NCI-H1436 treated with DMSO at 0.1 percent for 48 hours (cell line): ENCODE measurements around the gene CMTM4.
"Not testable (repeated sequence)": the region's sequence is repeated elsewhere in the genome, so short reads cannot be mapped to it uniquely, and the experiment has no call there.

ENCODE experiments used
- DNase-seq: peaks from one replicate; lab custom pipeline; 2025; lab: John Stamatoyannopoulos, UW

Gene CMTM4

DNA sequence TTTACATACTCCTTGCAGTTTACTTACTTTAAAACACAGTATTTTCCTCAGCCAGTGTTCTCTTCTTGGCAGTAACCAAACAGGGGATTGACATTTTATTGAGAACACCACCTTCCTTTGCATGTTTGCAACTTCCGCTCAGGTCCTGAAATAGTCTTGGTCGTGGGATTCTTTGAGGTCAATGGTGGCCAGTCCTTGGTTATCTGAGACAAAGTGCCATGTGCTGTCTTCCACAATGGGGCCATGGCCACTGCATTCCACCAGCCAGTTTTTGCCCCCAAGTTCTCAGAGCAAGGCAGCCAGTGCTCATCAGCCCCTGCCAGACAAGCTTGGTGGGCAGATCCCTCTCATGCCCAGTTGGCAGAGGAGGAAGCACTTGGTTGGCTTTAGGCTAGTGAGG lies 22.9 kb downstream of the CMTM4 start:
- no peak for DNase-seq

DNA sequence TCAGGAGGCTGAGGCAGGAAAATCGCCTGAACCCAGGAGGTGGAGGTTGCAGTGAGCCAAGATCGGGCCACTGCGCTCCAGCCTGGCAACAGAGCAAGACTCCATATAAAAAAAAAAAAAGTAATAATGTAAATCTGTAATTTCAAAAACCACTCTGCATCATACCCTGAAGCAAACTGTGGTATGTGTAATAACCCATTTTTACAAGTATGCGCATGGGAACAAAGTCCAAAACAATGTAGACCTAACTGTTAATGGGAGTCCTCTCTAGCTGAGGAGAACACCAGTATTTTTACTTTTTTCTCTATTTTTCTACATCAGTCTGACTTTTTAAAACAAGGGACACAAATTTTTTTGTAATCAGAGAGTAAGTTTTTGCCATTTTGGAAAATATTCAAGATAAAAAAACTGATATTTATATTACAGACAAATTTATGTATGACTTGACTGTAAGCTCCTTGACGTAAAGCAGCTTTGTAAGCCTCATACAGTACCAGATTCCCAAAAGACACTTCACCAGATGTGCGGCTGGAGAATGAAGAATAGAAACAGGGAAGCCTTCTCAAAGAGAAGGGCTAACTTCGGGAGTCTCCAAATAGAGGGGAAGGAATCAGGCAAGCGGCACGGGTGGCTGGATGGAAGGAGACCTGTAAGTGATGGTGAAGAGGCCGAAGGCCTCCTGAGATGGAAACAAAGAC lies 25.7 kb downstream of the CMTM4 start:
- DNase-seq, result no peak

DNA sequence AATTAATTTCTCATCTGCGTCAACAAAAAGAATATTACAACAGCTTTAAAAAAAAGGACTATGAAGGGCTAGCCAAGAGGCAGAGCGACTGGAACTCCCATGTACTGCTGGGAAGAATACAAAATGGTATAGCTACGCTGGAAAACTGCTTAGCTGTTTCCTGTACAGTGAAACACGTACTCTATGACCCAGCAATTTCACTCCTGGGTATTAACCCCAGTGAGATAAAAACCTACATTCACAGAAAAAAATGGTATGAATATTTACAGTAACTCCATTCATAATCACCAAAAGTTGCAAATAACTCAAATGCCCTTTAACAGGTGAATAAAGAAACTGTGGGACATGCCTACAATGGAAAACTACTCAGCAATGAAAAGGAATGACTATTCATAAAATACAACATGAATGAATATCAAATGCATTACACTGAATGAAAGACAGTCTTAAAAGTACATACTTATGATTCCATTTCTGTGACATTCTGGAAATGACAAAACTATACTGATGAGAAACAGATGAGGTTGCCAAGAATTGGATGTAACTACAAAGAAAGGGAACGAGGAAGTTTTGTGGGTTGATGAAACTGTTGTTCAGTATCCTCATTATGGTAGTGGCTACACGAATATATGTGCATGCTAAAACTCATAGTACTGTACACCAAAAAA lies 27.6 kb downstream of the CMTM4 start:
- no peak for DNase-seq

- no peak for DNase-seq
Observed at GRCh38 chr16:66667944-66668343, 28.6 kb downstream of the CMTM4 start.

DNA sequence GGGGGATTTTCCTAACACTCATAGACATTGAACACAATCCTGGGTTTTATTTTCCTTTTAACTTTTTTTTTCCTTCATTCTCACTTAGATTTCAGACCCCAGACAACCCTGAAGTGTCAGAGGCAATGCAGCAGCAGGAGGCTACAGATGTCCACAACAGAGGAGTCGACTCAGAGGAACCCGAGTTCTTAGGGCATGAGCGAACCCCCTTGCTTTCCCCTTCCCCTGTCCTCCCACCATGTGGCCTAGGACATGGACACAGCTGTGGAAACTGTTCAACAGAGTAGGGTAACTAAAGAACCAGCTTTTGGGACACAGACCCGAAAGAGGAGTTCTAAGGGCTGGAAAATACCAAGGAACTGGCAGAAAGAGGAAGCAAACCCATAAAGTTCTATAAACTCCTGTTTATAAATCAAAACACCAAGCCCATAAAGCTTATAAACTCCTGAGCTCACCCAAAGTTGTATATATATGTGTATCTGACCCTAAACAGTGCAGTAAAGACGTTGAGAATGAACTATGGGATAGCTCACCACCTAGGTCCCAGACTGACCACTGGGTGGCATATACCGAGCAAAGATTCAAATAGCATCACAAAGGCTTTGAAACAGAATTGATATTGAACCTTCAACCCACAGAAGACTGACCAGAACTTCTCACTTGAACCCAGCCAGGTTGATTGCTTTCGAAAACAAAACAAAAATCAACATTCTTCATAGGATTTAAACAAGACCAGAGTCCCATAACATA lies 33.9 kb downstream of the CMTM4 start:
- DNase-seq, result no peak

- DNase-seq, result not testable (repeated sequence)
Observed at GRCh38 chr16:66661671-66662346, 34.7 kb downstream of the CMTM4 start.

GRCh38 chr16:66661210-66661560 lies 35.4 kb downstream of the CMTM4 start:
- DNase-seq, result no peak

GRCh38 chr16:66660422-66661209 lies 35.9 kb downstream of the CMTM4 start:
- DNase-seq, result no peak

DNA sequence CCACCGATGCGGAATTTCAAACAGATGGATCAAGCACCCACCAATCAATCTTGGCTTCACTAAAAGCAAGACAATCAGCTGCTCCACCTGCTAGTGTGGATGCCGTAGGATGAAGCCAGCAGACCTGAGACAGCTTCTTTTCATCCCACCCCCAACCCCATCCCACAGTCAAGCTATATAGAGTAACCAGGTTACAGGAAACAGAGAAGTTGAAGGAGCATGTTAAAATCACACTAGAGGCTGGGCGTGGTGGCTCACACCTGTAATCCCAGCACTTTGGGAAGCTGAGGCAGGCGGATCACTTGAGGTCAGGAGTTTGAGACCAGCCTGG lies 37.7 kb downstream of the CMTM4 start:
- DNase-seq, result no peak

- no peak for DNase-seq
Observed at GRCh38 chr16:66658143-66658859, 38.2 kb downstream of the CMTM4 start.

DNA sequence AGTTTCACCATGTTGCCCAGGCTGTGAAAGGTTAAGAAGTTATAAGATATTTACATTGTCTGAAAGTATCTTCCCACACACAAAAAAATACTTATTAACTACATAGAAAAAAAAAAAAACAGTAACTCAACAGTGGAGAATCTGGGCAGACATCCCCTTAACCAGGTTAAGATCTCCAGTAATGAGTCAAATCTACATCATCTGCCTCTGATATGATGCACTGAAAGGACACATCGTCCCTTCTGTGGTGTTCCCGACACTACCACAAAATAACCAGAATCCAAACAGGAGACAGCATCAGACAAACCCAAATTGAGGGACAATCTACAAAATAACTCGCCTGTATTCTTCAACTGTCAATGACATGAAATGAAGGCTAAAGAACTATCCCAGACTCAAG lies 40.0 kb downstream of the CMTM4 start:
- no peak for DNase-seq

GRCh38 chr16:66653581-66654350 lies 42.8 kb downstream of the CMTM4 start:
- no peak for DNase-seq

GRCh38 chr16:66652661-66653360 lies 43.7 kb downstream of the CMTM4 start:
- no peak for DNase-seq

DNA sequence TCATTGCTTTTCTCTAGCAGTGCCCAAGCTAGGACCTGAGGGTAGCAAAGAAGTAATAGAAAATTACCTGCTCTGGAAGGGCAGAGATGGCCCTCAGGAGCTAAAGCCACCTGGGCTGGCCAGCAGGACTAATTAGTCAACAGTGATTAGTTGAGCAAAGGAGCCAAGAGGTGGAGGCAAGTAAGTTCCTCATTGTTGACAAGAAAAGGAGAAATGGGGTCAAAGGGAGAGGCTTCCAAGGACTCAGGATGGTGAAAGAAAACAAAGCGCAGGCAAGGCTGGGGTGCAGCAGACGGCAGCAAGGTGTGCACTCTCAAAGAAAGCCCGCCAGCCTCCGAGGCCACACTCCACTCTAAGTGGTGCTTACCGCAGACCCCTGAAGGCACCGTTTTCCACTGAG lies 44.6 kb downstream of the CMTM4 start:
- DNase-seq, result no peak

- DNase-seq, result no peak
Observed at GRCh38 chr16:66651474-66651765, 45.1 kb downstream of the CMTM4 start.

DNA sequence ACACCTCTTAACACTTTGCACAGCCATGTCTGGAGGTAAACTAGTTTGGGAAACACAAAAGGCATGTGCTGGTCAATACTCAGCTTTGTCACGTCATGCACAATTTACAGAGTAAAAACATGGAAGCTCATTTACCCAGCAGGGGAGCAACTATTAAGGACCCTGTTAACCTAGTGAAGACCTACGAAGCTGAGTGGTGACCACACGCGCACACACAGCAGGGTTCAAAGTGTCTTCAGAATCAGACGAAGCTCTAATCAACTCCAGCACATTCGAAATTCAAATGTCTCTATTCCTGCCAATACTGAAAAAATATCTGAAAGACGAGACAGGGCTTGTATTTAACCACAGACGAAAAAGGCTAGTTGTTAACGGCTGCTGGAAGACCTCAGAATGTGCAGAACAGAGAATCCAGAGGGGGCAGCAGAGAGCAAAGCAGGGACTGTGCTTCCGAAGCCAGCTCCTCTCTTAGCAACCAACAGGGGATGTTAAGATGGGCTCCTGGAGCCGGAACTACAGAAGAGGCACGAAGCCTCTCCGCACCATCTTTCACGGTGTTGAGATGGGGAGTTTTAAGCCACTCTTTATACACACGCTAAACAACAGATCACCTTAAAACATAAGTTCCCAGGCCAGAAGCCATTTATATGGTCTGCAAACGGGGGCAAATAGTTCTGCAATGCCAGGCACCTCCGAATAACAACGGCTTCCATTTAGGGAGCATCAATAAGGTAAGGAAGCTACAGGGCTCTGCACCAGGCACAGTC lies 45.7 kb downstream of the CMTM4 start:
- peak; percentile 25 for DNase-seq

DNA sequence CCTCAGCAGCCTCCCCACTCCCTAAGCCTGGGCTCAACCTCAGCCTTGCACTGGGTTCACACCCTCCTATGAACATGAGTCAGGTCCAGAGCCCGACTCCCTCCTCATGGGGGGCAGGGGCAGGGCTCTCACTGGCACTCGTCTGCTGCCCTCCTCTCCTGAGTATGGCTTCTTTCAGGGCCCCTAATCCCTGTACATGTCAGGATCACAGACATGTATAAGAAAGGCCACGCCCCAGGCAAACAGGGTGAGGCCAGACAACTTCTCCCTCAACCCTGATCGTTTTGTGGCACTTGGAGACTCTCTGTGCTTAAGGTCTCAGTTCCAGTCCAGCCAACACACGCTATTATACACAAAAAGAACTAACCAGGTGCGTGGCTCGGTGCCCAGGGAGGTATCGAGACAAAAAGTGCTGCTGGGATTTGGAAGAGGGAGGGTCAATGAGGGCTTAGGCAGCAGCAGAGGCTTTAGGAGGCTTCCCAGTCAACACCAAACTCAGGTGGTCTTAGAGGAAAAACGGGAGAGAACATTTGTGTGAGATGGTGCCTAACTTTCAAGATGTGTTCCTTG lies 46.8 kb downstream of the CMTM4 start:
- DNase-seq, result no peak

GRCh38 chr16:66649167-66649566 lies 47.4 kb downstream of the CMTM4 start:
- no peak for DNase-seq

- DNase-seq, result no peak
Observed at GRCh38 chr16:66647866-66648265, 48.7 kb downstream of the CMTM4 start.
